ENCODE measurements around the gene SORT1.

- TF ChIP-seq CTCF (IDR thresholded peaks at IDR 0.05): no peak
- no peak for TF ChIP-seq POLR2A (IDR thresholded peaks at IDR 0.05)
Measured at GRCh38 chr1:109412551-109412950, 14.8 kb upstream of the SORT1 start.
